HG03442 (cell line): ENCODE measurements around the gene WFDC1.
"Not testable (repeated sequence)": the region's sequence is repeated elsewhere in the genome, so short reads cannot be mapped to it uniquely, and the experiment has no call there.

ENCODE experiments used
- ATAC-seq: cut with Tn5 transposase; IDR thresholded peaks from one replicate; pipeline ENCODE4 v1.9.1; 2021; ENCODE audit warnings: mild to moderate bottlenecking, moderate library complexity; ENCODE audit not compliant: unreplicated experiment

WFDC1 gene

DNA sequence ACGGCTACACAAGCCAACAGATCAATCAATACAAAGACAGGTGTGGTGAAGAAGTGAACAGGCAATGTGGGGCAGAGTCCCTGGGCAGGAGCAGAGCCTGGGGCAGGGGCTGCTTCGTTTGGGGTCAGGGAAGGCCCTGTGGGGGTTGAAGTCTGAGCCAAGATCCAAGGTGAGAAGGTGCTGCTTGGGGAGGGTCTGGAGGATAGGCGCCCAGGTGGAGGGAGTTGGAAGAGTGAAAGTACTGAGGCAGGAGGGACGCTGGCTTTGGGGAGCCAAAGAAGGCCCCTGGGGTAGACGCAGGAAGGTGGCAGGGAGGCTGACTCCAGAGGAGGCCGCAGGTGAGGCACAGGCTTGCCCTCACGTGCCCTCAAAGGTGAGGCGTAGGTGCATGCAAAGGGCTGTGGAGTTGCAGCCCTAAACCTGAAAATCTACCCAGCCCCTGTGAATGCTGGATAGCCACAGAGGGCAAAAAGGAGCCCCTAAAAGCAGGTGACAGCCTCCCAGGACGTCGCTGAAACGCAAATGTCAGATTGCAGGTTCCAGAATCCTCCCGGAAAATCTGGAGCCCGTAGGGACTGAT is 33.3 kb downstream of the WFDC1 start:
- ATAC-seq = no peak

- no peak for ATAC-seq
Measured at GRCh38 chr16:84329016-84329415, 34.3 kb downstream of the WFDC1 start.

GRCh38 chr16:84329843-84330684 is 35.4 kb downstream of the WFDC1 start:
- no peak for ATAC-seq

GRCh38 chr16:84330685-84331050 is 36.0 kb downstream of the WFDC1 start:
- no peak for ATAC-seq

GRCh38 chr16:84331998-84332780 is 37.5 kb downstream of the WFDC1 start:
- ATAC-seq = no peak

- no peak for ATAC-seq
Measured at GRCh38 chr16:84332975-84333684, 38.5 kb downstream of the WFDC1 start.

DNA sequence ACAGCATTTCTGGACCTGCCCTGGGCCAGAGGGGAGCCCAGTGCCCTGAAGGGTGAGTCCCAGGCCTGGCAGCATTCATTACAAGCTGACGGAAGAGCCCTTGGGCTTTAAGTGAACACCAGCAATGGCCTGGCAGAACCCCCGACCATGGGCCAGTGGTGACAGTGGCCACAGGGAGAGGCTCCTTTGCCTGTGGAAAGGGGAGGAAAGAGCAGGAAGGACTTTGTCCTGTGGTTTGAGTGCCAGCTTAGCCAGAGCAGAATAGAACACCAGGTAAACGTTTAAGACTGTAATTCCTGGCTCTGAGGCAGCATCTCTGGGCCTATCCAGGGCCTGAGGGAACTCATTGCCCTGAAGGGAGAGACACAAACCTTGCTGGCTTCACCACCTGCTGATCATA is 39.4 kb downstream of the WFDC1 start:
- ATAC-seq = no peak

- no peak for ATAC-seq
Measured at GRCh38 chr16:84334482-84334881, 39.8 kb downstream of the WFDC1 start.

DNA sequence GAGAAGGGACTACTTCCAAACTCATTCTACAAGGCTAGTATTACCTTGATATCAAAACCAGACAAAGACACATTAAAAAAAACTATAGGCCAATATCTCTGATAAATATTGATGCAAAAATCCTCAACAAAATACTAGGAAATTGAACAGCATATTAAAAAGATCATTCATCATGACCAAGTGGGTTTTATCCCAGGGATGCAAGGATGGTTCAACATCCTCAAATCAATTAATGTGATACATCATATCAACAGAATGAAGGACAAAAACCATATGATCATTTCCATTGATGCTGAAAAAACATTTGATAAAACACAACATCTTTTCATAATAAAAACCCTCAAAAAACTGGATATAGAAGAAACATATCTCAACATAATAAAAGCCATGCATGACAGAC is 42.6 kb downstream of the WFDC1 start:
- ATAC-seq = not testable (repeated sequence)

GRCh38 chr16:84339311-84339710 is 44.6 kb downstream of the WFDC1 start:
- no peak for ATAC-seq

- ATAC-seq = no peak
Measured at GRCh38 chr16:84339766-84340165, 45.1 kb downstream of the WFDC1 start.

GRCh38 chr16:84340325-84341040 is 45.8 kb downstream of the WFDC1 start:
- no peak for ATAC-seq

GRCh38 chr16:84341528-84342295 is 47.0 kb downstream of the WFDC1 start:
- no peak for ATAC-seq

GRCh38 chr16:84343800-84344199 is 49.1 kb downstream of the WFDC1 start:
- not testable (repeated sequence) for ATAC-seq

GRCh38 chr16:84344781-84345180 is 50.1 kb downstream of the WFDC1 start:
- no peak for ATAC-seq

GRCh38 chr16:84347161-84347560 is 52.5 kb downstream of the WFDC1 start:
- ATAC-seq = no peak

GRCh38 chr16:84348386-84348888 is 53.8 kb downstream of the WFDC1 start:
- ATAC-seq = no peak

- no peak for ATAC-seq
Measured at GRCh38 chr16:84349862-84350684, 55.4 kb downstream of the WFDC1 start.
